Measurements from ENCODE around the gene FASTK. TPM values are rescaled to one million over a fixed set of nuclear protein-coding genes. Genes with fewer than 3 reads are reported as not detected.

FASTK gene
- total and polyA plus RNA-seq, 2 of the 4 experiments (the other 2 are of a cell fraction), result 53.8 to 115 TPM

DNA sequence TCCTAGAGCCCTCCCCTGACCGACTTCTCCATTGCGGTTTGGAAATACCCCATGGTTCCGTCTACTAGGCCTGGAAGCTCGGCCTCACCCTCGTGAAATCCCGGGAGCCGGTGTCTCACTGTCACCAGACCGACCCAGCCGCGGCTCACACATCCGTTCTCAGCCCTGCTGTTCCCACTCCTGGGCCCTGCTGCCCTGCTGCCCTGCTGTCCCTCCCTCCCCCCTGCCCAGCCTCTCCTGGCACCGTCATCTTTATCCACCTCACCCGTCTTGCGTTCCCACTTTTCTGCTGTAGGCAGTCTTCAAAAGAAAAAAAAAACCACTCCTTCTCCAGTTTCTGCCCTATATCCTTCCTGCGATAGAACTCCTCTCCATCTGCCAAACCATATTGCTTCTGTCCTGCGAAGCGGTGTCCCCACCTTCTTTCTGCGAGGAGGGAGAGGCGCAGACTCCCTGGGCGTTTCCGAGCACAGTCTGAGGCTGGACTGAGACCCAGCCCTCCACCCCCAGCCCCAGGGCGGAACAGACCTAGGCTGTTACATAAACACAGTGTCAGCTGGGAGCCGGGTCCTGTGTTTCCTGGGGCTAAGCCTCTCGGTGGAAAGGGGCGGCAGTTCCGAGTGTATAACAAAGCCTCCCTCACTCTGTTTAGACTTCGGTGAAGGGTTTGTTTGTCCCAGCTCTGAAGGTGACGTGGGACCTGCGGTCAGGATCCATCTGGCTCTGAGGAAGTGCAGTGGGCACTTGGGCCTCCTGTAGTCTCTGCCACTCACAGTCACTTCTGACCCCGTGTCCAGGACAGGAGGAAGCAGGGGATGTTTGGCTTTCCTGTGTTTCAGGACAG lies 8.5 kb upstream of the FASTK start:
- peak overlapping the region; percentile 8 to 25; a peak in 3 of 4 replicates for H4K8ac ChIP-seq (ENCODE audit: low read depth in 2 of 2, low read length in 2 of 2)
- peak overlapping the region; percentile 76 for H2AK9ac ChIP-seq (replicated peaks; ENCODE audit: low read depth, low read length, poor library complexity)
- dilution Hi-C loops (cut with HindIII; ENCODE audit: low sequenced_read_pairs, unreplicated experiment) (no loop called here), intact Hi-C loops (cut with micrococcal nuclease) (loop anchor here (1.0 kb wide), 1 partner anchor 22 kb away; no protein-coding TSS in a partner anchor), in situ Hi-C loops (cut with MboI; ENCODE audit: low sequenced_read_pairs) (no loop called here)
- POLR2A ChIA-PET (ENCODE audit: unreplicated experiment), result interaction anchor here (0.5 to 1.0 kb wide), 2 partner anchors 19 to 24 kb away, joined by 3 to 5 read pairs; no protein-coding TSS in a partner anchor
- ATAC-seq (ENCODE audit: low read depth) (peak; percentile 31), DNase-seq (peak; percentile 76)
- H3K4me2 ChIP-seq (ENCODE audit: low read depth, low read length), result peak overlapping the region; percentile 54
- peaks cover 11% of the 10 kb centered on the region; the same call in 1 of the 2 replicates for H3K36me3 ChIP-seq (ENCODE audit: control insufficient read depth, insufficient read depth, low read length)
- peak overlapping the region; percentile 51 for H2BK5ac ChIP-seq (ENCODE audit: low read depth, low read length, poor library complexity, severe bottlenecking)
- peaks cover 21% of the 10 kb centered on the region for H3K4me1 ChIP-seq (ENCODE audit: control insufficient read depth, insufficient read depth, low read length)
- H3K23ac ChIP-seq (ENCODE audit: low read depth, low read length), result peak overlapping the region; percentile 96
- H3K4ac ChIP-seq (ENCODE audit: low read depth, low read length), result peak overlapping the region; percentile 81
- H3K56ac ChIP-seq (ENCODE audit: extremely low read depth, insufficient read depth, low read length), result peak overlapping the region; percentile 49
- H2BK15ac ChIP-seq (ENCODE audit: low read depth, low read length), result peak overlapping the region; percentile 2; the same call in 1 of the 3 replicates
- no peaks in the 10 kb centered on the region for H3K9me3 ChIP-seq (ENCODE audit: control insufficient read depth, insufficient read depth, low read length)
- 0 out of 2 replicates have a peak overlapping the region, but pooled peaks have one; percentile 6 for H3K18ac ChIP-seq (ENCODE audit: low read depth, low read length)
- H3K4me3 ChIP-seq (ENCODE audit: insufficient read depth, low read depth, low read length), result peak overlapping the region; percentile 86
- peak overlapping the region; percentile 50 for H3K27ac ChIP-seq (ENCODE audit: insufficient read depth, low read length)
- H2AFZ ChIP-seq (replicated peaks; ENCODE audit: low read length, poor library complexity), result peak overlapping the region; percentile 81
- H3K79me1 ChIP-seq (ENCODE audit: low read depth in 1 of 2, low read length in 2 of 2), result peaks cover 4 to 58% of the 10 kb centered on the region in 2 experiments; a peak in 2 of 4 replicates
- H2BK120ac ChIP-seq (ENCODE audit: low read depth, low read length), result peak overlapping the region; percentile 52
- CTCF ChIA-PET, result interaction anchor here (0.9 to 1.3 kb wide), 4 partner anchors 21 to 35 kb away, joined by 3 to 4 read pairs (median 3); no protein-coding TSS in a partner anchor
- WGBS, 2 experiments (ENCODE audit: extremely low coverage in 2 of 2, insufficient read length in 1 of 2), result 8% methylated on average over 12 of the region's 30 CpGs; no CpG with 5 or more reads in 1 of the 2 experiments
- peaks cover 65% of the 10 kb centered on the region for H4K20me1 ChIP-seq (ENCODE audit: insufficient read depth, low read length)
- peaks cover 8% of the 10 kb centered on the region; the same call in 1 of the 2 replicates for H3K9me1 ChIP-seq (ENCODE audit: insufficient read depth, low read length)
- BruUV-seq (replicated peaks), result no TSS peak
- H2AK5ac ChIP-seq (ENCODE audit: low read depth, low read length), result peak overlapping the region; percentile 77
- H3K9ac ChIP-seq (ENCODE audit: low read depth, low read length), result peak overlapping the region; percentile 80
- H3K14ac ChIP-seq (replicated peaks; ENCODE audit: low read depth, low read length), result peak overlapping the region; percentile 89
- H4K91ac ChIP-seq (ENCODE audit: insufficient read depth, low read depth, low read length), result peak overlapping the region; percentile 70
- no peaks in the 10 kb centered on the region for H3K27me3 ChIP-seq (ENCODE audit: control insufficient read depth, insufficient read depth, low read length)
- H2BK20ac ChIP-seq (ENCODE audit: low read depth, low read length), result peak overlapping the region; percentile 2; the same call in 1 of the 2 replicates
- peak overlapping the region; percentile 4; the same call in 1 of the 2 replicates for H4K5ac ChIP-seq (ENCODE audit: low read depth, low read length)
- no peak for TF ChIP-seq CHD1 (IDR thresholded peaks at IDR 0.05; ENCODE audit: low read depth, low read length)
- TF ChIP-seq POLR2A (IDR thresholded peaks at IDR 0.05; ENCODE audit: low read depth, low read length), result peak; percentile 69; the same call in 1 of the 2 replicates
- no peak for TF ChIP-seq FOS (IDR thresholded peaks at IDR 0.05; ENCODE audit: low read depth, low read length)
- TF ChIP-seq, protein P1, sequence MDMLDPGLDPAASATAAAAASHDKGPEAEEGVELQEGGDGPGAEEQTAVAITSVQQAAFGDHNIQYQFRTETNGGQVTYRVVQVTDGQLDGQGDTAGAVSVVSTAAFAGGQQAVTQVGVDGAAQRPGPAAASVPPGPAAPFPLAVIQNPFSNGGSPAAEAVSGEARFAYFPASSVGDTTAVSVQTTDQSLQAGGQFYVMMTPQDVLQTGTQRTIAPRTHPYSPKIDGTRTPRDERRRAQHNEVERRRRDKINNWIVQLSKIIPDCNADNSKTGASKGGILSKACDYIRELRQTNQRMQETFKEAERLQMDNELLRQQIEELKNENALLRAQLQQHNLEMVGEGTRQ (IDR thresholded peaks at IDR 0.05; ENCODE audit: low read depth, low read length), result 0 out of 2 replicates have a peak, but pooled peaks have one; percentile 15
- peak; percentile 40 for TF ChIP-seq RCOR1 (IDR thresholded peaks at IDR 0.05; ENCODE audit: insufficient replicate concordance, low read length)
- no peak for TF ChIP-seq SMC3 (IDR thresholded peaks at IDR 0.05; ENCODE audit: low read depth, low read length)
